Measurements from ENCODE around the gene SLC39A12.
"Not testable (repeated sequence)": the region's sequence is repeated elsewhere in the genome, so short reads cannot be mapped to it uniquely, and the experiment has no call there.

The SLC39A12 gene

GRCh38 chr10:17951868-17952371 is at the start of gene SLC39A12:
TSS of gene SLC39A12 (plus strand) at chr10:17951918. CDS start at chr10:17953277, 1,359 bp downstream.
- DNase-seq: no peak

- no peak for DNase-seq
Observed at GRCh38 chr10:17904564-17904963, 47.2 kb upstream of the SLC39A12 start.

- DNase-seq: no peak
Observed at GRCh38 chr10:17905491-17905890, 46.2 kb upstream of the SLC39A12 start.

- no peak for DNase-seq
Observed at GRCh38 chr10:17906002-17906401, 45.7 kb upstream of the SLC39A12 start.

GRCh38 chr10:17907641-17908040 is 44.1 kb upstream of the SLC39A12 start:
- DNase-seq: no peak

GRCh38 chr10:17910125-17910789 is 41.5 kb upstream of the SLC39A12 start:
- no peak for DNase-seq

- DNase-seq: no peak
Observed at GRCh38 chr10:17912754-17913153, 39.0 kb upstream of the SLC39A12 start.

GRCh38 chr10:17913604-17914003 is 38.1 kb upstream of the SLC39A12 start:
- DNase-seq: no peak

- DNase-seq: no peak
Observed at GRCh38 chr10:17914169-17915045, 37.3 kb upstream of the SLC39A12 start.

GRCh38 chr10:17915181-17915580 is 36.5 kb upstream of the SLC39A12 start:
- DNase-seq: no peak

GRCh38 chr10:17918187-17918903 is 33.4 kb upstream of the SLC39A12 start:
- DNase-seq: no peak

- no peak for DNase-seq
Observed at GRCh38 chr10:17921378-17921777, 30.3 kb upstream of the SLC39A12 start.

- DNase-seq: no peak
Observed at GRCh38 chr10:17923728-17924127, 28.0 kb upstream of the SLC39A12 start.

- no peak for DNase-seq
Observed at GRCh38 chr10:17943033-17943745, 8.5 kb upstream of the SLC39A12 start.

GRCh38 chr10:17950269-17950668 is 1.4 kb upstream of the SLC39A12 start:
- not testable (repeated sequence) for DNase-seq

- no peak for DNase-seq
Observed at GRCh38 chr10:17950726-17951125, 992 bp upstream of the SLC39A12 start.

- not testable (repeated sequence) for DNase-seq
Observed at GRCh38 chr10:17954372-17954771, 2.7 kb downstream of the SLC39A12 start.

- no peak for DNase-seq
Observed at GRCh38 chr10:17954861-17955260, 3.1 kb downstream of the SLC39A12 start.

GRCh38 chr10:17958049-17958448 is 6.3 kb downstream of the SLC39A12 start:
- no peak for DNase-seq

GRCh38 chr10:17959870-17960269 is 8.2 kb downstream of the SLC39A12 start:
- no peak for DNase-seq

GRCh38 chr10:17961551-17962422 is 10.1 kb downstream of the SLC39A12 start:
- no peak for DNase-seq

GRCh38 chr10:17963431-17963830 is 11.7 kb downstream of the SLC39A12 start:
- DNase-seq: no peak
